Right forelimb (tissue), 1 donor: Measurements from ENCODE around the gene FGF5.
"Not testable (repeated sequence)": the region's sequence is repeated elsewhere in the genome, so short reads cannot be mapped to it uniquely, and the experiment has no call there.

Source experiments
- DNase-seq: peaks from one replicate; pipeline ENCODE4 v3.0.0-alpha.2; 2018

Gene FGF5

DNA sequence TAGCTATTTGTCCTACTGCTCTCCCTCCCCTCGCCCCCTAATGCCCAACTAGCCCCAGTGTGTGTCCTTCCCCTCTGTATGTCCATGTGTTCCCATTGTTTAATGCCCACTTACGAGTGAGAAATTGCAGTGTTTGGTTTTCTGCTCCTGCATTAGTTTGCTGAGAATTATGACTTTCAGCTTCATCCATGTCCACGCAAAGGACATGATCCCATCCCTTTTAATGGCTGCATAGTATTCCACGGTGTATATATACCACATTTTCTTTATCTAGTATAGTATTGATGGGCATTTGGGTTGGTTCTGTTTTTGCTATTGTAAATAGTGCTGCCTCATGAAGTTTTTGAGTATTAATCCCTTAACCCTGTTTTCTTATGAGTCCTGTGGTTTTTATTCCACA lies 35.4 kb downstream of the FGF5 start:
- no peak for DNase-seq

DNA sequence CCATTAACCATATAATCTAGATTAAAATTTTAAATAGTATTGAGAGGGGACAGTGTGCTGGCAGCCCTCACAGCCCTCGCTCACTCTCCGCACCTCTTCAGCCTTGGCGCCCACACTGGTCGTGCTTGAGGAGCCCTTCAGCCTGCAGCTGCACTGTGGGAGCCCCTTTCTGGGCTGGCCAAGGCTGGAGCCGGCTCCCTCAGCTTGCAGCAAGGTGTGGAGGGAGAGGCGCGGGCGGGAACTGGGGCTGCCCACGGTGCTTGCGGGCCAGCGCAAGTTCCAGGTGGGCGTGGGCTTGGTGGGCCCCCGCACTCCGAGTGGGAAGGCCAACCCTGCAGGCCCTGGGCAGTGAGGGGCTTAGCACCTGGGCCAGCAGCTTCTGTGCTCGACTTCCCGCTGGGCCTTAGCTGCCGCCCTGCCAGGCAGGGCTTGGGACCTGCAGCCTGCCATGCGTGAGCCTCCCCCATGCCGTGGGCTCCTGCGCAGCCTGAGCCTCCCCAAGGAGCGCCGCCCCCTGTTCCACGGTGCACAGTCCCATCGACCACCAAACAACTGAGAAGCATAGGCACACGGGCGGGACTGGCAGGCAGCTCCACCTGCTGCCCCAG lies 36.3 kb downstream of the FGF5 start:
- no peak for DNase-seq

DNA sequence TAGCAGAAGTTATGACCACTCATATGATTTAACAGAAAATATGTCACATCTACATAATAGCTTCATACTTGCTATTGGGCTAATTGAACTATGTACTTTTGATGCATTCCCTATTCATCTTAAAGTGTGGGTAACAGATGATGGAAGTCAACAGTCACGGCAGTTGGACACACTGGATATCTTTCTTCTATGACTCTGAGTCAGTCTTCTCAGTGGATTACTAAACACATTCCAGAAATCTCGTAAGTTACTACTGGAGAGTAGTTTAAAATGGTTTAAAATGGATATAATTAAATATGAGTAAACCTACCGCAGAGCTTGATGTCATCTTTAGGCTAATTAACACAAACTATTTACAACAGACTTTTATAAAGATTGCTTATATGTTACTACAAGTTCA lies 39.0 kb downstream of the FGF5 start:
- no peak for DNase-seq

DNA sequence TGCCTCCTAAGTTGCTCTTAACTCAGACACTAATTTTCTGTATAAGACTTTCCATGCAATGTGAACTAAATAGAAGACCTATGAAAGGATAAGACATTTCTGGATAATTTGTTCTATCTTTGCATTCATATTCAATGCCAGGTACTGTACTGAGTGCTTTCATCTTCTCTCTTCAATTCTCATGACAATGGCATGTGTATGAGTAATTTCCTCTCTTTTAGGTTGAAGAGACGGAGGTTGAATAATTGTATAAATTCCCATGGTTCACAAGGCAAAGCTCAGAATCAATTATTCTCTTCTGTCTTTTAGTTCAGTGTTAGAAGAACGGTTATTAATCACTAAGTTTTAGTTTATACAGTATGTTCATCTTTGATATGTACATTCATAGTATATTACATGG lies 39.8 kb downstream of the FGF5 start:
- no peak for DNase-seq

DNA sequence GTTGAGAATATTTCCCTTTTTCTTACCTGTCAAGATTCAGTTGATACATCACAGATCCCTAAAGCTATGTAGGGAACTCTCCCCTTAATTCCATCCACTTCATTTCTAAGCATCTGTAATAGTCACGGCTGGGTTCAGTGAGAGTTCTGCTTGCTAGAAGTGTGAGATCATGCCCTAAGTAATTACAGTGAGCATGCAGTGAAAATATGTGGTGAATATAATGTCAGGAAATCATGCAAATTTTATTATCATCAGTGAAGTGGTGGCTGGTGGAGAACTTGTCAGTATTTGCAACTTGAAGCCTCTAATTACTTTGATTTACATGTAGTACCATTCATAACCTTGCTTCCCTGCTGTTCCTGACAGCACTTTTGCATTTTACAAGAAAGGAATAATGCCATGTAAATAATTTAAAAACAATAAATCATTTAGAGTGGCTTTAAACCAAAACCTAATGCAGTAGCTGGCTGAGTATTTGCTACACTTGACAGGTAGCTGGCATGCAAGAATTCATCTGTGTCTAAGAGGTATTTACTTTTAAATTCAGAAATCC lies 40.8 kb downstream of the FGF5 start:
- DNase-seq = no peak

DNA sequence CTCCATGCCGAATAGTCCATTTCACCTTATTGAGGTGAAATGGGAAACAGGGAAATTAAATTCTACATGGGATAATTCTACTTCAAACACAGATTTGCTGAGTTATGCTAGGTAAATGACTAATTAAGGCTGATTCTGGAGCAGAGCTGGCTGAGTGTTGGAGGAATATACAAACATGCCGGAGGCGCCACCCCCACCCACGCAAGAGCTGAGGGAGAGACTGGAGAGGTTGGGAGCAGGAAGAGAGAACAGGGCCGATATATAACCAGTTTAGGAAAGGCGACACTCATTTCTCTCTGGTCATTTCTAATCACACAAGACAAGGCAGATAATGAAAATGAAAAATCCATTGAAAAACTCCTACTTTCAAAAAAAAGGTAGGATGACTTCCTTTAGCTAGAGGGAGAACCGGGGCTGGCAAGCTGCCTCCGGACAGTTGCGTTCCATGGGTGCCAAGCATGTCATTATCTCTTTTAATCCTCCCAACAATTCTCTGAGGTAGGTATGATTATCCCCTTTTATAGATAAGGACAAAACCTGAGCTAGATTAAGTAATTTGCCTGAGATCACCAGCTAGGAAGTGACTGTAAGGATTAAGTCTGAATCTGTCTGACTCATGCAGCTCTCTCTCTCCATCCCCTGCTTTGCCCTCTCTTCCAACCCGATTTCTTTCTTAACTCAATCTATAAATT lies 41.5 kb downstream of the FGF5 start:
- DNase-seq = no peak

DNA sequence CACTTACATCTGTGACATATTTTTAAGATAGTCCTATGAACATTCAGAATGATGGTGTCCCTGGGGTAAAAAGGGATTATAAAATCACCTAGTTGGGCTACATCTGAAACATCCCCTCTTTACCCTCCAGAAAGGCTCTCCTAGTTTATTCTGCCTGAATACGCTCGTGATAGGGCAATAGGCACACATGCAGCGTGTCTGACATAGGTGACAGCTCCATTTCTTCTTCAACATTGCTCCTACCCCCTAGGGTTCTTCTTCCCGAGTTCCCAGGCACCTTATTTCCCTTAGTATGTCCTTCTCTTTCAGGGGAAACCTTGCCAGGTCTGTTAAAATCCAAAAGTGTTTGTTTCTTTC lies 42.0 kb downstream of the FGF5 start:
- DNase-seq = no peak

DNA sequence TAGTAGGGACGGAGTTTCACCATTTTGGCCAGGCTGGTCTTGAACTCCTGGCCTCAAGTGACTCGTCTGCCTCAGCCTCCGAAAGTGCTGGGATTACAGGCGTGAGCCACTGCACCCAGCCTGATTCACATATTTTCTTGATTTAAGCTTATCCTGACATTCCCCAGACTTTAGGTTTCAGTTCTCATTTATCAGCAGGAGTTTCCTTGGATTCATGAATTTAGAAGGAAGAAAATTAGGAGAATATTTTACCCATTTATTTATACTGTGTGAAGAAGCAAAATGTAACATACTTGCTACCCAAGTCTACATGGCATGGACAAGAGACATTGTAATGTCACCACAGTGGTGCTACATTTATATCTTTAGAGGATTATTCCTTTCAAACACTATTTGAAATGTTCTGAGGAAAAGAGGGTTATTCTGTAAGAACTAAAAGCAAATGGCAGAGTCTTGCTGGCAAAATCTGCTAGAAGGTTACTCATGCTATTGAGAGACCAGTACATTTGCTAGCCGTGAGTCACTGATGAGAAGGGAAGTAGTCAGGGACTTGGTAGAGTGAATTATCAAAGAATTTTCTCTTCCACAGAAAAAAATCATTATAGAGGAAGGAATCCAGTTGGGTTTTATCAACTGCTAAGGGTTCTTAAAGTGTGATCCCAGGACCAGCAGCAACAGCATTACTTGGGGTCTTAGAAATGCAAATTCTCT lies 43.0 kb downstream of the FGF5 start:
- no peak for DNase-seq

DNA sequence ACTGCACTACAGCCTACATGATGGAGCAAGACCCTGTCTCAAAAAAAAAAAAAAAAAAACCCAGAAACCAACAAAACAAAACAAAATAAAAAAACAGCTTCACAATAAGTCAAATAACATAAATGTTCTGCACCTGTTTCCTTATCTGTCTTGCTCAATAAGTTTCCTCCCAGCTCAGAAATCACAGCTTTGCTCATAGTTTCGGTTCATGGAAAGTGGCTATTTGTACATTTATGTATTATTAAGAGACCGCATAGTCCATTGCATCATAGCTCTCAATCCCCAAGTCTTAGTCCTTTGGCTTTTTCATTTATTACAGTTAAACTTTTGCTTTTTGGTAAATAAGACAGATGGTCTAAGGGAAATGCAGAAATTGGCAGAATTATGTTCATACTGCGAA lies 44.7 kb downstream of the FGF5 start:
- no peak for DNase-seq

DNA sequence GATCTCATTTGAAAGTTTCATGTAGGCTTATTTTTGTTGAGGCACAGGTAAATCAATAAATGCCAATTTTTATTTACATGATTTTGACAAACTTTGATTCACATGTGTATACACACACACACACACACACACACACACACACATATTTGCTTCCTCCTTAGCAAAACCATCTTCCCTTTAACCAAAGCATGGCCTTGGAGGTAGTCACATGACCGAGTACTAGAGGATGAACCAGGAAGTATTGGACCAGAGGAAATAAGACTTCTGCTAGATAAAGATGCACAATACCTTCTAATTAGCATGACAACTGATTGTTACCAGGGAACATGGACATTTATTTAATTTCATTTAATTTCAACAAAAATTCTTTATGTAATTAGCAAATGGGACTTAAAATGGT lies 45.7 kb downstream of the FGF5 start:
- no peak for DNase-seq

DNA sequence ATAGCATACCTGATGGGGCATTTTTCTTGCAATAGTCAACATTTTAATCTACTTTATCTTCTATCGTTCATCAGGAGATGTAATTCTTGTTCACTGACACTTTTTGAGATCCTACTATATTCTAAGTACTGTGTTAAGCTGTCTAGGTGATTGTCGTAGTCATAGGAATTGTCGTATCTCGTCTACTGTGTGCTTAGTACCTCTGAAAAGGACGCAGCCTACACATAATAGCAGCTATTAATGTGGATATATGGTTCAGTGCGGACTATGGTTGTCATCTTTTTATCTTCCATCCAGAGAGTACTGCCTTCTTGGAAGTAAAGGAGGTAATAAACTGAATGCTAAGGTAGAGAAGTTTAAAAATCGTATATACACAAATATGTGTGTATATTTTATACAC lies 47.2 kb downstream of the FGF5 start:
- no peak for DNase-seq

DNA sequence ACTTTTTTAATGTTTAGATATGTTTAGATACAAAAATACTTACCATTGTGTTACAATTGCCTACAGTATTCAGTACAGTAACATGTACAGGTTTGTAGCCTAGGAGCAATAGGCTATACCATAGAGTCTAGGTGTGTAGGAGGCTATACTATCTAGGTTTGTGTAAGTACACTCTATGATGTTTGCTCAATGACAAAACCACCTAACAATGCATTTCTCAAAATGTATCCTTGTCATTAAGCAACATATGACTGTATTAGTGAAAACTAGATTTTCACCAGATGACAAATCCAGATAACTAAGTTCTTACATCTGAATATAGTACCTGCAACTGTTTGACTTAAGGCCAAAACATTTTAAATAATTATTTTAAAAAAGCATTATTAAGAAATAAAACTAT lies 49.4 kb downstream of the FGF5 start:
- not testable (repeated sequence) for DNase-seq

DNA sequence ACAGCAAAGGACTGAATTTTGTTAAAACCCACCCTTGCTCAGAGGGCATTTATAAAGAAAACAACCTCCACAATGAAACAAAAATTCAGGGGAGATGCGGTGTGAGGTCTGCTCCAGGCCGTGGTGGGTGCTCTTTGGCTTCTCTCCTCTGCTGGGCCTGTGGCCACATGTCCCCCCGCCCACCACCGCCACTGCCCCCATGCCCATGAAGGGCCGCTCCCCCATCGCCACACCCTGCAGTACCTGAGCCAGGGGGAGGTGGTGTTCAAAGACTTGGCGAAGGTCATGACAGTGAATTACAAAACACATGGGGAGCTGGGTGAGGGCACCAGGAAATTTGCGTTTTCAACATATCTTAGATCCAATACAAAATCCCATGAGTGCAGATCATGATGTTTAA lies 54.9 kb downstream of the FGF5 start:
- no peak for DNase-seq

DNA sequence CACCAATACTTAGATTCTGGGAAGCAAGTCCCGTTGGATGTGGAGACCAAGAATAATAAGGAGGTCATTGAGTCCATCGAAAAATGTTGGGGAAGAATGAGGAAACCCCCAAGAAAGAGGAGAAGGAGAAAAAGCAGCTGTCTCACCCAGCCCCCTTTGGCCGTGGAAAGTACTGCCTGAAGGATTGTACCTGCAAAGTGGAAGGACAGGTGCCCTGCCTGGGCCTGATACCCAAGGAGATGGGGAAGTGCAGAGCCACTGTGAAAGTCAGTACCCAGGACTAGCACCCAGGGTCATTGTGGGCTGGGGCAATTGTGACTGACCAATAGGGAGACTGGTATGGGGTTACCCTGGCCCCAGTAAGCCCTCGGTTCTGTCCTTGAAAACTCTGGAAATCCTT lies 55.3 kb downstream of the FGF5 start:
- no peak for DNase-seq

DNA sequence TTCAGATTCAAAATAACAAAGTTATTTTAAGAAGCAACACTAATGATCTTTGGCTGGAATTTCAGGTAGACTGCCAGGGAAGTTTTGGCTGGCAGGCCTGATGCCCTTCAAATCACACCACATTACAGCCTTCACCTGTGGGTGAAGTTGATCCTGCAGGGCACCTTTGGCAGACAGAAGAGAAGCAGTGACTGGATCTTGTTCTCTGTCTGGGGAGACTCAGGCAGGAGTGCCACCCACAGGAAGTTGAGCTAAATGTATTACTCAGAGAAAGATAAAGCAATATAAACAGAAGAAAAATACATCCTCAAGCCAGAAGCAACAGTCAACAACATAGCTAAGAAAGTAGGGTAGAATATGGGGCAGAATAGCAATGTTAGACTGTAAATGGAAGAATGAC lies 56.3 kb downstream of the FGF5 start:
- DNase-seq = no peak

DNA sequence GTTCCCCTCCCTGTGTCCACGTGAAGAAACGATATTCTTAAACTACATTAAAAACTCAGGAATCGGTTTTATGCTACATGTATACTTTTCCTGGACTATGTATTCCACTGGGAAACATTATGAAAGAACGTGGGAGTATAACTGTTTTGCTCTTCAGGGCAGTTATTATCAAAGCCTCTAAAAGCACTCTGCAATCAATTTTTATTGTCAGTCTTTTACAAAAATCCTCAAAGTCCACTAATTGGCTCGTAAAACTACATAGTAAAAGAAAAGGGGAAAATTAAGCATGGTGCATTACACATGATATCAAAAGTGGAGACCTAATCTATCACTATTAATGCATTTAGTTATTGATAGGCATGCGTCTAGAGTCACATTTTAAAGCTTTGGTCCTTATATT lies 57.7 kb downstream of the FGF5 start:
- no peak for DNase-seq

DNA sequence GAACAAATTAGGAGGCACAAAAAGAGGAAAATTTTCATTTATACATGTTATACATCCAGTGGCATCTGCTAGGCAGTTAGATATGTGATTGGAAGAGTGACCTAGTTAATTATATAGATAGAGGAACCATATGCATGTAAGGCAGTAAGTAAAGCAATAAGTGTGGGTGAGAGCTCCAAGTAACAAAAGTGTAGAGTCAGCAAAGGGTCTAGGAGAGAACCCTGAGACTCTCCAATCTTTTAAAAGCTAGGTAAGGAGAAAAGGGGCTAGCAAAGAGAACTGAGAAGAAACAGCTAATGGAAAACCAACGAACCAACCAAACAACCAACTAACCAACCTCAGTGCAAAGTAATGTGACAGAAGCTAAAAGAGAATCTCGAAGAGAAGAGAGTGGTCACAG lies 65.2 kb downstream of the FGF5 start:
- DNase-seq = no peak

DNA sequence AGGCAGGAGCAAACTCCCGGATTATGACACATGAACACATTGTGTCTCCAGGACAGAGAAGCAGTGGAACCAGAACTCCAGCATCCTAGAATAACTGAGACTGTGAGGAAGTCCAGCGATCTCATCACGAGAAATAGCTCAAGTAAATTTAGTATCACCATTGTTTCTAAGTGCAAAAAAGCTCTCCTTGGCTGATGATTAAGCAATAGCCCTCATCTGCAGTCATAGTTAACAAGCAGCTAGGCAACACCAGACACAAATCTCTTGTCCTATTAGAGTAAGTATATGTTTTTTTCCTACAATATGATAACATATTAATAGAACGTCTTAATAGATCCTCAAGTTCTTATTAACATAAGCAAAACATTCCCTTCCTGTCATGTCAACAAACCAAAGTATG lies 66.7 kb downstream of the FGF5 start:
- DNase-seq = no peak

DNA sequence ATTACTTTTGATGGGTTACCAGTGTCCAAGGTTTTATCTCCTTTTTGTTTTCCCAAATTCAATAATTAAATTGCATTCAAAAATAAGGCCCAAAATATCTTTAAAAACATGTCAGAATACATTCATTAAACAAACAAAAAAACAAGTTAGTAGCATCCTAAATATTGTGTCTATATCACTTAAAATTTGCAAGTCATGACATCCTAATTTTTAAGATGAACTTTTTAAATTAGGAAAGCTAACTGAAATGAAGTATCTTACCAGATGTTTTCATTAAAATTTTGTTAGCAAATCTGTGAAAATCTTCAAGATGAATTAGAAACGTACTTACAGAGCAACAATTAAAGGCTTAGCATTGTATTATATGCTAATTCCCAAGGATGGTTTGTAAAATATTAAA lies 68.1 kb downstream of the FGF5 start:
- DNase-seq = no peak

DNA sequence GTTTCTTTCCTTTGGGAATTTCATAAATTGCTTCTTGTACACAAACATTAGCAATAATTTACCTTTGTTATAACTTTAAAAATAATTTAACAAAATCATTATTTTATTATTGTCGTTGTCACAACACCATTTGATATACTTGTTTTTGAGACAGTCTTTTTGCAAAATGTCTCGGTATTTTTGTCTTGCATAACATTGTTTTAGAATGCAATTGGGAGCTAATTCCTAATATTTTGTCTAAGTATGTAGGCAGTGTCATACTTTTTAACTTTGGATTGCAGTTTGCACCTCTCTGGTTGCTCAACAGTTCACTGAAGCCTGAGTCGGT lies 68.7 kb downstream of the FGF5 start:
- DNase-seq = no peak

DNA sequence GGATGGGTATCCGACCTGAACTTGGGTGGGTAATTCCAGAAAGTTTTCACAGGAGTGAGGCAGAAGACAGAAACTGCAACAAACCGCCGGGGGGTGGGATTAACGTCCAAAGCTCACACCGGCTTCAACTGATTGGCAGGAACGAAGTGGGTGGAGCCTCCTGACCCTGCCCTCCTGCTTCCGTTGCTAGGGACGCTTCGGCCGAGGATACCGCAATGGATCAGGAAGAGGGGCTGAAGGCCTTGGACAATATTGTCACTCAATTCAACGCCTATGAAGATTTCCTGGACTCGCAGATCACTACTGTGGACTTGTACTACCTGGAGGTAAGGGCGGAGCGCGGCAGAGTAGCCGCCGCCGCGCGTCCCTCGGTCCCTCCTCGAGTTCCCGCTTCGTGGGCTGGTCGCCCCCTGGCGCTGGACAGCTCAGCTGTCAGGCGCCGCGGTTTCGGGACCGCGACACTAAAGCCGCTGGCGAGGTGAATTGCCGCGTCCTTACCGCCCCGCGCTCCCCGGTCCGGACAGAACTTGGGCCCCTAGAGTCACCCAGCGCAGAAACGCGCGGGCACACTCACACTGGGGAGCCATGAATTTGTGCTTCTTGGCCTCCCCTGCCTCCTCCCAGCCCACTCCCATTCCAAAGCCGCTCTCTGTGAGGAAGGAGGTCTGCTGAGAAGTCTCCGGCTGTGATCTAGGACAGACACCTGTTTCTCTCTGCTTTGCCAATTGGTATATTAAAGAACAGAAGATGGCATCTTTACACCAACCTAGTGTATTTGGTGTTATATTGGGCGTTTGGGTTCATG lies 69.3 kb downstream of the FGF5 start, which contains the start of gene CFAP299:
CFAP299 (plus strand) TSS at position 177 of the 805 bp plus-strand sequence.
- DNase-seq = peak; percentile 88

DNA sequence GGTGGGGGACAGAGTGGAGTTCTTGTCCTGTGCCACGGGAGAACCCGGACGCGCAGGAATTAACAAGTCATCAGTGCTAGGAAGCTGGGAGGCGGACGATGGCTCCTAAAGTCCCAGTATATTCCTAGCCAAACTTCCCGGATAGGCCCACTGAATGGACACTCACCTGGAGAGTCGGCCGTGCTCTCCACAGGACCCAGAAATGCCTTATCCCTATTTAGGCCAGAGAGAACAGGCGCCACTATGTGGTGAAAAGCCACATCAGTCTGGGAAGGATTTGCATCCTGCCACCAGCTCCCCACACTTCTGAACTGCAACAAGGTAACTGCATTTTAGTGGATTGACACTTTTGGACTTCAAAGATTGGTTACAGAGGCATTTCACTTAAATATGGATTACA lies 70.1 kb downstream of the FGF5 start:
- no peak for DNase-seq

DNA sequence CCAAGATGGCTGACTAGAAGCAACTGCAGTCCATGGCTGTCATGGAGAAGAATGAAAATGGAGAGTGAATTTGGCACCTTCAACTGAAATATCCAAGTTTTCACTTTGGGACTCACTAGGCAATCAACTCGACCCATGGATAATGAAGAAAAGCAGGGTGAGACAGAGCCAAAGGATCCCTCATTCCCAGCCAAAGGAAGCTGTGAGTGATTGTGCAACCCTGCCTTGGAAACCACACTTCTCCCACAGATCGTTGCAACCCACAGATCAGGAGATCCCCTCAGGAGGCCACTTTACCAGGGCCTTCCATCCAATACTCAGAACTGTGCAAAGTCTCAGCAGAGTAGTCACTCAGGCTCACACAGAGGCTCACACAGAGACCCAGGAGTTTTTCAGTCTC lies 73.6 kb downstream of the FGF5 start:
- DNase-seq = no peak
